HEK293T (cell line): ENCODE data around the gene SDHA.
"Not testable (repeated sequence)": the region's sequence is repeated elsewhere in the genome, so short reads cannot be mapped to it uniquely, and the experiment has no call there.

ENCODE experiments used
- CTCF ChIA-PET: fragments of 350-600 bp; formaldehyde crosslinking; extraction: SDS; loops from one replicate; lab custom pipeline; 2021; ENCODE audit warnings: antibody characterized with exemption, inconsistent platforms; lab: Yijun Ruan, JAX
- POLR2A ChIA-PET: fragments of 350-600 bp; formaldehyde crosslinking; extraction: SDS; loops from one replicate; lab custom pipeline; 2020; ENCODE audit warnings: antibody characterized with exemption, inconsistent platforms; lab: Yijun Ruan, JAX
- DNase-seq: peaks from one replicate; pipeline ENCODE4 v3.0.0; 2012; ENCODE audit warnings: mixed read lengths; ENCODE audit errors: extremely low spot score
- ARNT ChIP-seq: fragments of 450-650 bp; IDR thresholded peaks from 2 replicates; pipeline ENCODE4 v1.6.1; 2017; ENCODE audit warnings: mild to moderate bottlenecking
- BHLHE40 ChIP-seq: fragments of 450-650 bp; IDR thresholded peaks from 2 replicates; pipeline ENCODE4 v1.6.1; 2016; ENCODE audit warnings: mild to moderate bottlenecking, moderate library complexity, borderline replicate concordance
- CTBP1 ChIP-seq: fragments of 450-650 bp; IDR thresholded peaks from 2 replicates; pipeline ENCODE4 v1.6.1; 2016; ENCODE audit warnings: borderline replicate concordance
- ELF4 ChIP-seq: fragments of 450-650 bp; IDR thresholded peaks from 2 replicates; pipeline ENCODE4 v1.6.1; 2017; ENCODE audit warnings: antibody characterized with exemption
- FOXA1 ChIP-seq: fragments of 450-650 bp; IDR thresholded peaks from 2 replicates; pipeline ENCODE4 v1.6.1; 2016; ENCODE audit warnings: mild to moderate bottlenecking
- FOXK2 ChIP-seq: fragments of 450-650 bp; IDR thresholded peaks from 2 replicates; pipeline ENCODE4 v1.6.1; 2016; ENCODE audit warnings: mild to moderate bottlenecking
- FOXM1 ChIP-seq: fragments of 450-650 bp; IDR thresholded peaks from 2 replicates; pipeline ENCODE4 v1.6.1; 2017; ENCODE audit warnings: mild to moderate bottlenecking, borderline replicate concordance
- HDGF ChIP-seq: fragments of 450-650 bp; IDR thresholded peaks from 2 replicates; pipeline ENCODE4 v1.6.1; 2017; ENCODE audit warnings: antibody characterized with exemption, borderline replicate concordance
- L3MBTL2 ChIP-seq: fragments of 450-650 bp; conservative IDR thresholded peaks from 2 replicates; pipeline ENCODE4 v1.6.1; 2016; ENCODE audit warnings: mild to moderate bottlenecking
- LEF1 ChIP-seq: fragments of 450-650 bp; IDR thresholded peaks from 2 replicates; pipeline ENCODE4 v1.6.1; 2017; ENCODE audit warnings: mild to moderate bottlenecking, borderline replicate concordance
- NFRKB ChIP-seq: fragments of 450-650 bp; IDR thresholded peaks from 2 replicates; pipeline ENCODE4 v1.6.1; 2016; ENCODE audit warnings: mild to moderate bottlenecking, moderate library complexity
- PKNOX1 ChIP-seq: fragments of 450-650 bp; IDR thresholded peaks from 2 replicates; pipeline ENCODE4 v1.6.1; 2016
- SP1 ChIP-seq: fragments of 450-650 bp; IDR thresholded peaks from 2 replicates; pipeline ENCODE4 v1.6.1; 2017
- SUZ12 ChIP-seq: fragments of 450-650 bp; IDR thresholded peaks from 2 replicates; pipeline ENCODE4 v1.6.1; 2016; ENCODE audit warnings: mild to moderate bottlenecking
- ZNF384 ChIP-seq: fragments of 450-650 bp; IDR thresholded peaks from 2 replicates; pipeline ENCODE4 v1.6.1; 2016

Gene SDHA

DNA sequence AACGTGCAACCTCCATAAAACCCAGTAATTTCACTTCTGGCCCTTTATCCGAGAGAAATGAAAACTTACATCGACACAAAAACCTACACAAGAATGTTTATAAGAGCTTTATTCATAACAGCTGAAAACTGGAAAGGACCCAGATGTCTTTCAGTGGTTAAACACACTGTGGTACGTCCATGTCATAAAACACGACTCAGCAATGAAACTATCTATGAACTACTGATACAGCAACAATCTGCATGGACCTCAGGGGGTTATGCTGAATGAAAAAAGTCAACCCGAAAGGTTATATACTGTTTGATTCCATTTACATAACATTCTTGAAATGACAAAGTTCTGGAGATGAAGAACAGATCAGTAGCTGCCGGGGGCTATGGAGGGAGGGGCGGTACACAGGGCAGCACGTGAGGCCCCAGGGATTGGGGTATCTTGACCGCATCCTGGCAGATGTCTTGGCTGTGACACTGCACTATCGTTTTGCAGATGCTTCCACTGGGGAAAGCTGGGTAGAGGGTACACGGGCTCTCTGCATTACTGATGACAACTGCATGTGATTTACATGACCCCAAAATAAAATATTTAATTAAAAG lies 4.2 kb upstream of the SDHA start:
- no peak for DNase-seq
- POLR2A ChIA-PET, result no interaction called here

DNA sequence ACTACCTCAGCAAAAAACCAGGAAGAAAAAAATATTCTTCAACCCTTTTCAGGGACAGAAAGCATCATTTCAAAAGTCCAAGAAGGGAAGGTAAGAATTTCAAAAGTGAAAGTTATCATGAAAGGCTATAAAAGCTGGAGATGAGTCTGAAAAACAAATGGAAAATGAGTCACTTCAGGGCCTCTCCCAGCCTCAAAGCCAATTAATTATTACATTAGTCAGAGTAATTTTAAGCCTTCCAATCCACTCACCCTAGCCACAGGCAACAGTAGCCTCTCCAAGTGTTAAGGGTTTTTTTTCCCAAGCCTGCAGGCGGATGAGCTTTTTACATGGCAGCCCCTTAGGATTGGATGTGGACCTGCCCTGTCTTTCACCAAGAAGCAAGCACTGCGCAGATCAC lies 2.9 kb upstream of the SDHA start:
- POLR2A ChIA-PET, DNase-seq: not testable (repeated sequence)

More for the DNA sequence above, 4.2 kb upstream of the SDHA start:
- CTCF ChIA-PET, result no interaction called here
- no peak for TF ChIP-seq SP1
- no peak for TF ChIP-seq SUZ12
- TF ChIP-seq PKNOX1, result no peak
- no peak for TF ChIP-seq L3MBTL2
- TF ChIP-seq FOXA1, result no peak
- no peak for TF ChIP-seq FOXM1
- TF ChIP-seq BHLHE40, result no peak
- TF ChIP-seq ELF4, result no peak
- no peak for TF ChIP-seq ARNT

GRCh38 chr5:216076-216475 lies 2.0 kb upstream of the SDHA start:
- DNase-seq, POLR2A ChIA-PET, CTCF ChIA-PET: not testable (repeated sequence)

More for the DNA sequence above, 2.9 kb upstream of the SDHA start:
- CTCF ChIA-PET, result not testable (repeated sequence)

- ChIA-PET POLR2A (interaction anchor here (0.6 to 1.9 kb wide), 19 partner anchors 9 to 424 kb away, joined by 3 to 16 read pairs (median 3); partner anchors contain the start of genes LRRC14B, PDCD6 and PLEKHG4B), CTCF (interaction anchor here (0.7 to 1.5 kb wide), 2 partner anchors 9 to 30 kb away, joined by 3 to 4 read pairs; no protein-coding TSS in a partner anchor)
- TF ChIP-seq ARNT, result no peak
- TF ChIP-seq ZNF384, result no peak
- no peak for TF ChIP-seq NFRKB
- TF ChIP-seq SP1, result no peak
- TF ChIP-seq FOXA1, result no peak
- no peak for TF ChIP-seq PKNOX1
- no peak for TF ChIP-seq FOXK2
- TF ChIP-seq HDGF, result no peak
- TF ChIP-seq BHLHE40, result no peak
- TF ChIP-seq CTBP1, result no peak
- TF ChIP-seq LEF1, result no peak
- no peak for TF ChIP-seq ELF4
- TF ChIP-seq FOXM1, result no peak
- DNase-seq, result no peak
Measured at GRCh38 chr5:218457-219291, 554 bp downstream of the SDHA start.

DNA sequence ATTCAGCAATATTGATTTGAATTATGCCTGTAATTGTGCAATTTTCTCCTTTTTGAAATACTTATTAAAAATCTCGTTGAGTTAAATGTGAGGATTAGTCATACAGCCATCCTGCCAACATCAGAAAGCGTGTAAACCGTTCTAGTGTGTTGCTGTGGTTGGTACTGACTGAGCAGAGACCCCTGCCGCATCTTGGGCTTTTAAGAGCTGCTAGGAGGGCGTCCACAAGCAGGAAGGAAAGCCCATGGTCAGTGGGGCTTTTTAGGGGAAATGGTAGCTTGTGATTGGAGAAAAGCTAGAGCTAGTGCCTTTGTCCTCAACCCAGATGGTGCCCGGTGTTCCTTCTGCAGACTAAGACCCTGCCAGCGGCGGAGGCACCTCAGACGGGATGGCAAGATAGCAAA lies 1.3 kb downstream of the SDHA start:
- DNase-seq, result no peak
- TF ChIP-seq ELF4 (no peak), SP1 (no peak)
- POLR2A ChIA-PET, result interaction anchor here (0.9 to 1.6 kb wide), 2 partner anchors 52 to 53 kb away, joined by 3 to 4 read pairs; partner anchors contain the start of gene PDCD6
- CTCF ChIA-PET, result interaction anchor here (0.7 kb wide), 1 partner anchor 31 kb away, joined by 3 read pairs; no protein-coding TSS in a partner anchor

DNA sequence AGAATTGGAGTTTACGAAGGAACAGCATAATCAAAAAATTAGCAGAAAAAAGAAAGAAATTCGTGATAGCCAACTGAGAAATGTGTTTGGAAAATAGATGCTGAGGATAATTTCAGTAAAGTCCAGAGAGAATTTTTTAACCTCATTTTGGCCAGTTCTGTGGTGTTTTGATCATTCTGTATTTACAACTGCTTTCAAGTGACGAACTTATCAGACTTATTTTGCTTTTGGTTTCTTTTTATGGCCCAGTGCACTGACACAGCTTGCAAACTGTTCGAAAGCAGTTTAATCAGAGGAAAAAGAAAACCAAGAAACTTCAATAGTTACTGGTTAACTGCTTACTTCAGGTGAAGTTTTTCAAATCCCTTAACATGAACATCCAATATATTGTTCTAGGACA lies 1.9 kb downstream of the SDHA start:
- TF ChIP-seq LEF1 (no peak), ELF4 (no peak), L3MBTL2 (no peak), SP1 (no peak), PKNOX1 (no peak), FOXK2 (no peak)
- no peak for DNase-seq
- ChIA-PET CTCF (interaction anchor here (0.7 kb wide), 1 partner anchor 31 kb away, joined by 3 read pairs; no protein-coding TSS in a partner anchor), POLR2A (no interaction called here)

- POLR2A ChIA-PET, CTCF ChIA-PET, DNase-seq: not testable (repeated sequence)
Measured at GRCh38 chr5:222951-223715, 5.0 kb downstream of the SDHA start.
